AG04450 (cell line): ENCODE results near the gene PIAS1. TPM values are rescaled to one million over a fixed set of nuclear protein-coding genes. Genes with fewer than 3 reads are reported as not detected.

ENCODE experiments used
- CTCF ChIA-PET: fragments of 300-600, 350-600 bp; formaldehyde crosslinking; extraction: SDS; loops from one replicate; lab custom pipeline; 2022; ENCODE audit warnings: antibody characterized with exemption, inconsistent platforms; lab: Charles Lee
- POLR2A ChIA-PET: fragments of 350-600 bp; formaldehyde crosslinking; extraction: SDS; loops from one replicate; lab custom pipeline; 2021; ENCODE audit warnings: antibody characterized with exemption, inconsistent platforms; lab: Yijun Ruan, JAX
- DNase-seq: peaks from one replicate; pipeline ENCODE4 v3.0.0-alpha.2; 2011; ENCODE audit warnings: low read depth, low spot score
- H3K27ac ChIP-seq: one replicate; pipeline ENCODE4 v1.5.1; 2012; ENCODE audit warnings: low read depth, low read length, control low read depth
- H3K27me3 ChIP-seq: one replicate; pipeline ENCODE4 v1.6.0; 2012; ENCODE audit warnings: low read length; ENCODE audit not compliant: control insufficient read depth, insufficient read depth
- H3K4me3 ChIP-seq: 2 replicates; pipeline ENCODE4 v1.5.1; 2011; ENCODE audit warnings: mild to moderate bottlenecking, low read depth, low read length, control low read depth
- H3K9me3 ChIP-seq: 2 replicates; pipeline ENCODE4 v1.5.1; 2012; ENCODE audit warnings: low read length; ENCODE audit not compliant: control insufficient read depth, insufficient read depth
- polyA plus RNA-seq: library from polyadenylated mRNA; depleted of rRNA; stranded (reverse); fragments of >200 nt; gene quantifications from 2 replicates; pipeline ENCODE4 v1.2.3, GENCODE V29; 2011
- TF ChIP-seq, protein P1 (sequence below): IDR thresholded peaks from 2 replicates; pipeline ENCODE4 v1.5.1; 2011; ENCODE audit warnings: low read depth, low read length, control low read depth, inconsistent platforms

The PIAS1 gene
- polyA plus RNA-seq, 1 experiment, result 38.9 TPM

DNA sequence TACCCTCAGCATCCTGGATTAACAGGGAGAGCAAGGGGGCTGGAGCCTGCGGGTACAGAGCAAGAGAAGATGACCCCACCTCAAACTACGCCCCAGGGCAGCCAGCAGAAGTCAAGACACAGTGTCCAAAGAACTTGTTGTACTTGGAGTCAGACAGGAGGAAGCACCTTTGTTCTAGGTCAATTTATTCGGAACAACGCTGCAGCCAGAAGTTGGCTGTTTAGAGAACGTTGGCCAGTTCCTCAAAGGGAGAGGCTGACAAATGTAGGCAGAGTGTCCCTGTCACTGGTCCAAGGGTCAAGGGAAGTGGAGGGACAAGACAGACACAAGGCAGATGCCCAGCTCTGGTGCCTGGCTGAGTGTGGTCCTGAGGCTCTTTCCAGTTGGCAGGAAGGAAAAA is 32.1 kb upstream of the PIAS1 start:
- Histone ChIP-seq H3K4me3 (no peak overlapping the region), H3K27me3 (peaks cover 14% of the 10 kb centered on the region), H3K9me3 (no peaks in the 10 kb centered on the region), H3K27ac (no peak overlapping the region)
- POLR2A ChIA-PET, result no interaction called here
- CTCF ChIA-PET, result no interaction called here
- no peak for DNase-seq
- TF ChIP-seq, protein P1, sequence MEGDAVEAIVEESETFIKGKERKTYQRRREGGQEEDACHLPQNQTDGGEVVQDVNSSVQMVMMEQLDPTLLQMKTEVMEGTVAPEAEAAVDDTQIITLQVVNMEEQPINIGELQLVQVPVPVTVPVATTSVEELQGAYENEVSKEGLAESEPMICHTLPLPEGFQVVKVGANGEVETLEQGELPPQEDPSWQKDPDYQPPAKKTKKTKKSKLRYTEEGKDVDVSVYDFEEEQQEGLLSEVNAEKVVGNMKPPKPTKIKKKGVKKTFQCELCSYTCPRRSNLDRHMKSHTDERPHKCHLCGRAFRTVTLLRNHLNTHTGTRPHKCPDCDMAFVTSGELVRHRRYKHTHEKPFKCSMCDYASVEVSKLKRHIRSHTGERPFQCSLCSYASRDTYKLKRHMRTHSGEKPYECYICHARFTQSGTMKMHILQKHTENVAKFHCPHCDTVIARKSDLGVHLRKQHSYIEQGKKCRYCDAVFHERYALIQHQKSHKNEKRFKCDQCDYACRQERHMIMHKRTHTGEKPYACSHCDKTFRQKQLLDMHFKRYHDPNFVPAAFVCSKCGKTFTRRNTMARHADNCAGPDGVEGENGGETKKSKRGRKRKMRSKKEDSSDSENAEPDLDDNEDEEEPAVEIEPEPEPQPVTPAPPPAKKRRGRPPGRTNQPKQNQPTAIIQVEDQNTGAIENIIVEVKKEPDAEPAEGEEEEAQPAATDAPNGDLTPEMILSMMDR, result no peak

DNA sequence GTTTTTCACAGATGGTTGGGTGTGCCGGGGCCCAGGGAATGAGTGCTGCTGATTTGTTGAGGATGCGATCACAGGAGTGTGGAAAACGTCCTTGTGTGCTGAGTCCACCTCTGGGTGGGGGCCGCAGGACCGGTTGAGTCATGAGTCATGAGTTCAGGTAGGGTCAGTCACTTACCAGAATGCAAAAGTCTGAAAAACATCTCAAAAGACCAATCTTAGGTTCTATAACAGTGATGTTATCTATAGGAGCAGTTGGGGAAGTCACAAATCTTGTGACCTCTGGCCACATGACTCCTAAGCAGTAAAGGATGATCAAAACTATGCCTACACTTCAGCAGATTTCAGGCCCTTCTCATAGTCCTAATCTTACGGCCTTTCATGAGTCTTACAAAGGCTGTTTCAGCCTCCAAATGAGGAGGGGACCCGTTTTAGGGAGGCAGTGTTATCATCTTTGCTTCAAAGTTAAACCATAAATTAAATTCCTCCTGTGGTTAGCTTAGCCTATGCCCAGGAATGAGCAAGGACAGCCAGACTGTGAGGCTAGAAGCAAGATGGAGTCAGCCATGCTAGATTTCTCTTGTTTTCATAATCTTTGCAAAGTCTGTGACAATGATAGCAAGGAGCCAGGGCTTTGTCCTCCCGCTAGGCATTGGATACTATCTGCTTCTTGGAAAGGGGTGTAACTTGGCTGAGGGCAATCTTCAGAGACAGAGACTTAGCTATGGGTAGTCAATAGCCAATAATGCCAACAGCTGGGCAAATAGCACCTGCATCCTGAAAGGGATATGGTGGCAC is 30.6 kb upstream of the PIAS1 start:
- CTCF ChIA-PET, result no interaction called here
- TF ChIP-seq, protein P1, result no peak

DNA sequence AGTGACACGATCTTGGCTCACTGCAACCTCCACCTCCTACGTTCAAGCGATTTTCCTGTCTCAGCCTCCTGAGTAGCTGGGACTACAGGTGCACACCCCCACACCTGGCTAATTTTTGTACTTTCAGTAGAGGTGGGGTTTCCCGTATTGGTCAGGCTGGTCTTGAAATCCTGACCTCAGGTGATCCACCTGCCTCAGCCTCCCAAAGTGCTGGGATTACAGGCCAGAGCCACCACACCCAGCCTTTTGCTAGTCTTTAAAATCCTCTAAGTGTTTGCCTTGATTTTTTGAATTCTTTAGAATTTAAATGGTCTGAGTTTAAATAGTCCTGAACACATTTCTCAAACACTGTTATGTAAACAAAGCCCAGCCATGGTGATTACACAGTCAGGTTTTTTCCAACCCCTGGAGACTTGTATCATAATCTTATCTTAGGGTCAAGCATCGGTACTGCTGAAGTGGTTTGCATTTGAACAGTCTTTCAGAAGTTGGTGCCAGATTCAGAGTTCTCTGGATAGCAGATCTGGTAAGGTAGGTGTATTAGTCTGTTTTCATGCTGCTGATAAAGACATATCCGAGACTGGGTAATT is 28.2 kb upstream of the PIAS1 start:
- CTCF ChIA-PET, result no interaction called here
- peaks cover 11% of the 10 kb centered on the region for H3K27me3 ChIP-seq
- no peak overlapping the region for H3K4me3 ChIP-seq
- DNase-seq, result no peak
- H3K27ac ChIP-seq, result no peak overlapping the region
- no peaks in the 10 kb centered on the region for H3K9me3 ChIP-seq
- TF ChIP-seq, protein P1, result no peak
- POLR2A ChIA-PET, result no interaction called here

More for the DNA sequence above, 30.6 kb upstream of the PIAS1 start:
- no peak for DNase-seq
- POLR2A ChIA-PET, result no interaction called here
- Histone ChIP-seq H3K4me3 (no peak overlapping the region), H3K27me3 (peaks cover 18% of the 10 kb centered on the region), H3K9me3 (no peaks in the 10 kb centered on the region), H3K27ac (no peak overlapping the region)

DNA sequence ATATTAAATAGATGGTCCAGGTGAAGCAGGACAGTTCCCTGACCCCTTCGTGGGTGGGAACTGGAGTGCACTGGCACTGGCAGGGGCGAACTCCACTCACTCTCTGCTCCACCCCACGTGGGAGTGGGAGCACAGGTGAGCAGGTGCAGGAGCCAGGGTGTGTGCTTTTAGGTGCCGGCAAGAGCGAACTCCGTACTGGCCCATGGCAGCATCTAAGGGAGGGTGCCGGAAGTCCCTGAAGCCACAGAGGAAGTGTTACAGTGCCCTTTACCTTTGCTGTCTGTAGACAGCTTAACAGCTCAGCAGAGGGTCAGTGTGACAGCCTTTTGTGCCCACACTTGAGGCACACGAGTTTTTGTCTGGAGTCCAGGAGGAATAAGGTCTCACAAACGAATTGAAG is 26.7 kb upstream of the PIAS1 start:
- DNase-seq, result no peak
- H3K27me3 ChIP-seq, result peaks cover 11% of the 10 kb centered on the region
- H3K4me3 ChIP-seq, result no peak overlapping the region
- H3K27ac ChIP-seq, result no peak overlapping the region
- CTCF ChIA-PET, result no interaction called here
- no peaks in the 10 kb centered on the region for H3K9me3 ChIP-seq
- TF ChIP-seq, protein P1, result no peak
- POLR2A ChIA-PET, result no interaction called here
